ENCODE data around the gene DEPDC1. TPM values are rescaled to one million over a fixed set of nuclear protein-coding genes. Genes with fewer than 3 reads are reported as not detected.

DEPDC1 gene
- total and polyA plus RNA-seq, 4 donors: 0.28 to 4.1 (median 0.40) TPM

GRCh38 chr1:68454534-68454933 is 42.3 kb downstream of the DEPDC1 start:
- H3K9ac ChIP-seq (ENCODE audit: insufficient read depth in 1 of 2, low read length in 2 of 2): no peak overlapping the region
- peaks cover 0 to 2% (median 0%) of the 10 kb centered on the region in 3 donors for H3K27me3 ChIP-seq (ENCODE audit: control insufficient read depth in 3 of 3, insufficient read depth in 3 of 3, low read length in 2 of 3)
- no peak overlapping the region for H3K27ac ChIP-seq (ENCODE audit: low read depth in 1 of 2, low read length in 1 of 2)
- ATAC-seq (ENCODE audit: insufficient read depth, low FRiP score): no peak
- no peaks in the 10 kb centered on the region for H3K36me3 ChIP-seq (ENCODE audit: control insufficient read depth in 4 of 4, insufficient read depth in 4 of 4, low read length in 4 of 4)
- no peaks in the 10 kb centered on the region for H3K9me3 ChIP-seq (ENCODE audit: control insufficient read depth in 4 of 4, insufficient read depth in 3 of 4, low read length in 3 of 4)
- no peak for TF ChIP-seq CTCF (IDR thresholded peaks at IDR 0.05; ENCODE audit: control extremely low read depth, extremely low read depth)
- no peak overlapping the region for H3K4me3 ChIP-seq
- WGBS, 2 donors: 86 to 92% methylated on average over 2 of the region's 2 CpGs
- H3K4me1 ChIP-seq (ENCODE audit: control insufficient read depth in 5 of 5, insufficient read depth in 5 of 5, low read length in 5 of 5): peaks cover 0 to 2% (median 0%) of the 10 kb centered on the region in 5 donors
- no peak for DNase-seq

- Histone ChIP-seq H3K9me3 (ENCODE audit: control insufficient read depth in 4 of 4, insufficient read depth in 3 of 4, low read length in 3 of 4) (no peaks in the 10 kb centered on the region), H3K9ac (ENCODE audit: insufficient read depth in 1 of 2, low read length in 2 of 2) (no peak overlapping the region), H3K27me3 (ENCODE audit: control insufficient read depth in 3 of 3, insufficient read depth in 3 of 3, low read length in 2 of 3) (no peaks in the 10 kb centered on the region), H3K27ac (ENCODE audit: low read depth in 1 of 2, low read length in 1 of 2) (no peak overlapping the region), H3K4me3 (no peak overlapping the region), H3K4me1 (ENCODE audit: control insufficient read depth in 5 of 5, insufficient read depth in 5 of 5, low read length in 5 of 5) (peaks cover 0 to 2% (median 0%) of the 10 kb centered on the region in 5 donors), H3K36me3 (ENCODE audit: control insufficient read depth in 4 of 4, insufficient read depth in 4 of 4, low read length in 4 of 4) (no peaks in the 10 kb centered on the region)
- DNase-seq (no peak), ATAC-seq (ENCODE audit: insufficient read depth, low FRiP score) (no peak)
- TF ChIP-seq CTCF (IDR thresholded peaks at IDR 0.05; ENCODE audit: control extremely low read depth, extremely low read depth): no peak
- WGBS, 2 donors: 89 to 94% methylated on average over 8 of the region's 8 CpGs
Measured at GRCh38 chr1:68453060-68453670, 43.7 kb downstream of the DEPDC1 start.

GRCh38 chr1:68449901-68450300 is 47.0 kb downstream of the DEPDC1 start, which contains the start of gene RPE65:
RPE65 (minus strand) TSS chr1:68449954; CDS start chr1:68449905, 49 bp downstream.
- H3K36me3 ChIP-seq (ENCODE audit: control insufficient read depth in 4 of 4, insufficient read depth in 4 of 4, low read length in 4 of 4): no peaks in the 10 kb centered on the region
- H3K4me3 ChIP-seq: no peak within 1 kb of the TSS
- H3K27me3 ChIP-seq (ENCODE audit: control insufficient read depth in 3 of 3, insufficient read depth in 3 of 3, low read length in 2 of 3): no peaks in the 10 kb centered on the region
- no peak for TF ChIP-seq CTCF (IDR thresholded peaks at IDR 0.05; ENCODE audit: control extremely low read depth, extremely low read depth)
- H3K27ac ChIP-seq (ENCODE audit: low read depth in 1 of 2, low read length in 1 of 2): no peak within 1 kb of the TSS
- H3K9ac ChIP-seq (ENCODE audit: insufficient read depth in 1 of 2, low read length in 2 of 2): no peak within 1 kb of the TSS
- WGBS, 2 donors: 48 to 83% methylated on average over 1 of the region's 1 CpG
- H3K4me1 ChIP-seq (ENCODE audit: control insufficient read depth in 5 of 5, insufficient read depth in 5 of 5, low read length in 5 of 5): peaks cover 0 to 2% (median 0%) of the 10 kb centered on the region in 5 donors
- DNase-seq (peak; percentile 44 to 64 (median 61)), ATAC-seq (ENCODE audit: insufficient read depth, low FRiP score) (no peak)
- H3K9me3 ChIP-seq (ENCODE audit: control insufficient read depth in 4 of 4, insufficient read depth in 3 of 4, low read length in 3 of 4): no peaks in the 10 kb centered on the region

GRCh38 chr1:68448365-68448764 is 48.5 kb downstream of the DEPDC1 start:
- no peak overlapping the region for H3K27ac ChIP-seq (ENCODE audit: low read depth in 1 of 2, low read length in 1 of 2)
- ATAC-seq (ENCODE audit: insufficient read depth, low FRiP score): no peak

More at GRCh38 chr1:68448365-68448764, 48.5 kb downstream of the DEPDC1 start:
- WGBS, 2 donors: 86% methylated on average over 7 of the region's 7 CpGs
- Histone ChIP-seq H3K4me1 (ENCODE audit: control insufficient read depth in 5 of 5, insufficient read depth in 5 of 5, low read length in 5 of 5) (peaks cover 0 to 2% (median 0%) of the 10 kb centered on the region in 5 donors), H3K9me3 (ENCODE audit: control insufficient read depth in 4 of 4, insufficient read depth in 3 of 4, low read length in 3 of 4) (no peaks in the 10 kb centered on the region), H3K4me3 (no peak overlapping the region), H3K9ac (ENCODE audit: insufficient read depth in 1 of 2, low read length in 2 of 2) (no peak overlapping the region), H3K36me3 (ENCODE audit: control insufficient read depth in 4 of 4, insufficient read depth in 4 of 4, low read length in 4 of 4) (no peaks in the 10 kb centered on the region), H3K27me3 (ENCODE audit: control insufficient read depth in 3 of 3, insufficient read depth in 3 of 3, low read length in 2 of 3) (no peaks in the 10 kb centered on the region)
- DNase-seq: no peak
- TF ChIP-seq CTCF (IDR thresholded peaks at IDR 0.05; ENCODE audit: control extremely low read depth, extremely low read depth): no peak
